ENCODE measurements around the gene RGS1. TPM values are rescaled to one million over a fixed set of nuclear protein-coding genes. Genes with fewer than 3 reads are reported as not detected.

The RGS1 gene
- total RNA-seq, 1 experiment from 2014 or later = not detected

DNA sequence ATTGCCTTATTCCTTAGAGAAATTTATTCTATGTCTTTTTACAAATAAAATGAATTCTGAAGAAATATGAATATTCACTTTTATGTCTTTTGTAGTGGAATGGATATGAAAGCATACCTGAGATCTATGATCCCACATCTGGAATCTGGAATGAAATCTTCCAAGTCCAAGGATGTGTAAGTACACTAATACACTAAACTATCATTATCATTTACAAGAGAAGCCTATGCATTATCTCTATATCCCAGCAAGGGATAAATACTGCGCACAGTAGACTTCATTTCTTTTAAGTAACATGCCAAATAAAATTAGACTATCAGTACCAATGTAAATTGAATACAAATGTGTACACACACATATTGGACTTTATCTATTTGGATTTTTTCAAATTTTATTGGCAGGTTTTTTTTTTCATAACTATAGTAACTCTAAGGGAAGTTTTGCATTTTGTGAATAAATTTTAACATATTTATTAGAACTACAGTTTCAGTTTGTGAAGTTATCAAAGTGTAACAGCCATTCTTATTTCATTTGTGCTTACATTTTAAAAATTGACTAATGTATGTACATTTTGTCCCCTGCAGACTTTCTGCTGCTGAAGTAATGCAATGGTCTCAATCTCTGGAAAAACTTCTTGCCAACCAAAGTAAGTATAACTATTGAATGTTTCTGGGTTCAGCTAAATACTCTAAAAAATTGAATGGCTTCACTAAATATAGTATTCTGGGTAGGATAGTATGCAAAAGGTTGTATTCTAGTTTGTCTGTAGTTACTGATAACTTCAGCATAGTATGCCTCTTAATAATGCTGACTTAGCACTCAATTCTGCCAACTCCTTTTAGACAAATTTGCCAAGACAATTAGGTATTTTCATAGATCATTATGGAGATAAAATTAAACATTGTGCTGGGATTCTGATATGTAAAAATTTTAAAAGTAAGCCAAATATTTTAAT lies 894 bp downstream of the RGS1 start:
- Histone ChIP-seq H4K5ac (ENCODE audit: insufficient read length, low read depth, low read length) (no peak overlapping the region), H2AFZ (ENCODE audit: low read length) (no peak overlapping the region), H2BK15ac (ENCODE audit: low read depth, low read length) (no peak overlapping the region), H4K20me1 (ENCODE audit: control insufficient read depth, insufficient read depth, insufficient read length) (no peaks in the 10 kb centered on the region), H3K79me2 (ENCODE audit: insufficient read depth, low read length) (no peaks in the 10 kb centered on the region), H3K56ac (ENCODE audit: insufficient read length, low read depth, low read length) (no peak overlapping the region), H3K23me2 (ENCODE audit: insufficient read length, low read depth, low read length, poor library complexity, severe bottlenecking) (no peaks in the 10 kb centered on the region), H4K8ac (replicated peaks; ENCODE audit: insufficient read length, low read depth, low read length) (no peak overlapping the region), H4K91ac (ENCODE audit: insufficient read length, low read depth, low read length) (no peak overlapping the region), H3K4me1 (ENCODE audit: insufficient read depth, low read length) (no peaks in the 10 kb centered on the region), H2BK120ac (ENCODE audit: low read depth, low read length, poor library complexity, severe bottlenecking) (no peak overlapping the region), H3K4ac (ENCODE audit: low read depth, low read length) (no peak overlapping the region), H3K9ac (ENCODE audit: extremely low read depth, insufficient read length, low read length) (no peak overlapping the region), H2BK5ac (ENCODE audit: insufficient read length, low read length) (no peak overlapping the region), H3K23ac (ENCODE audit: insufficient read length, low read depth, low read length) (no peak overlapping the region), H3K9me3 (ENCODE audit: control insufficient read depth, low read depth, low read length) (no peaks in the 10 kb centered on the region), H3K14ac (ENCODE audit: insufficient read depth, low read length) (no peak overlapping the region), H3K18ac (ENCODE audit: insufficient read length, low read depth, low read length) (no peak overlapping the region), H3K27ac (ENCODE audit: insufficient read length, low read depth, low read length) (no peak overlapping the region), H3K27me3 (ENCODE audit: insufficient read depth, low read length) (no peaks in the 10 kb centered on the region), H3K79me1 (ENCODE audit: insufficient read depth, low read depth, low read length, poor library complexity, severe bottlenecking) (no peaks in the 10 kb centered on the region), H2BK12ac (ENCODE audit: insufficient read length, low read depth, low read length) (no peak overlapping the region), H3K4me2 (ENCODE audit: insufficient read depth, insufficient read length, low read length) (no peak overlapping the region), H2BK20ac (ENCODE audit: low read depth, low read length, poor library complexity, severe bottlenecking) (no peak overlapping the region), H3T11ph (ENCODE audit: low read length) (no peak overlapping the region), H2AK5ac (ENCODE audit: insufficient read length, low read length) (no peak overlapping the region)
- WGBS (ENCODE audit: extremely low coverage, insufficient read length, low lambda C conversion rate) = no CpG with 5 or more reads among the region's 1 CpG
- peaks cover 9 to 21% of the 10 kb centered on the region in 2 experiments for H3K4me1 Mint-ChIP-seq
- no peak overlapping the region for H3K27ac Mint-ChIP-seq
- no peaks in the 10 kb centered on the region for H3K9me3 Mint-ChIP-seq
- no peaks in the 10 kb centered on the region for H3K27me3 Mint-ChIP-seq (ENCODE audit: low read depth)
- TF ChIP-seq CTCF (conservative IDR thresholded peaks at IDR 0.05) = no peak
- no peak overlapping the region for H3K4me3 Mint-ChIP-seq
- H3K36me3 Mint-ChIP-seq (ENCODE audit: insufficient read depth in 1 of 3, low read depth in 3 of 3) = no peaks in the 10 kb centered on the region
- DNase-seq = no peak
